Frontal cortex (tissue), 4 donors: ENCODE measurements around the gene YBX1. TPM values are rescaled to one million over a fixed set of nuclear protein-coding genes. Genes with fewer than 3 reads are reported as not detected.
"Not testable (repeated sequence)": the region's sequence is repeated elsewhere in the genome, so short reads cannot be mapped to it uniquely, and the experiment has no call there.

ENCODE experiments used
- DNase-seq, 2 donors: peaks; one replicate each; pipeline ENCODE4 v3.0.0; 2012; ENCODE audit warnings: low spot score in 2 of 2
- FAIRE-seq: peaks from 2 replicates; lab custom pipeline; 2012; peaks lifted over from hg19 to GRCh38; lab: Jason Lieb, UNC
- total RNA-seq: library from RNA; depleted of rRNA; stranded (reverse); fragments of >200 nt; gene quantifications from one replicate; pipeline ENCODE4 v1.2.3, GENCODE V29; 2014
- donor health status: control.
- donor health status: control.
- donor health status: control.

Gene YBX1
- 1,693 TPM for total RNA-seq

DNA sequence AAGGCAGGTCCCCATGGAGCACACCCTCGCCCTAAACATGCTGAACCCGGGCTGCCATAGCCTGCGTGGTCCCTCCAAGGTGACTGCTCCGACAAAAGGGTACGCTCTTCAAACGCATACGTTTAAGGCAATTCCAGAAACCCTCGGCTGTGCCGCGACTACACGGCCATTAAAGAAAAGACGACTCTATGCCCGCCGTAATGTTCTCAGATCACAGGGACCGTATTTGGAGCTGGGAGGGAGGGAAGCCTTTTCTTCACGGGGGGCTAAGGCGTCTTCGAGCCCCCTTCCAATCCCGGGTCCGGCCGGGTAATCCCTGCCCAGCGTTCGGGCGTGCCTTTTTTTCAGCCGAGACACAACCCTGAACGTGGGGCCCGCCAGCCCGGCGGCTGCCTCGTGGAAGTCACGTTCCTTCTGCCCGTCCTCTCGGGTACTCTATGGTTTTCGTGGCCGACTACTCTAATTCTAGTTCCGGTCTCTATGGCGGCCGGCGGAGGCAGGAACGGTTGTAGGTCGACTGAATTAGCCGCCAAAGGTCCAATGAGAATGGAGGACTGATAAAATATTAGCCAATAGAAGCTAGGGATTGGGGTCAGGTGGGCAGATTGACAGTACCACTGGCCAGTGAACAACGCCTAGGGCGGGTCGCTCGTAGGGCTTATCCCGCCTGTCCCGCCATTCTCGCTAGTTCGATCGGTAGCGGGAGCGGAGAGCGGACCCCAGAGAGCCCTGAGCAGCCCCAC is at the start of gene YBX1:
YBX1 (plus strand) TSS at position 678 of the 743 bp plus-strand sequence. CDS start 148 bp downstream, outside the sequence.
- FAIRE-seq (peak; percentile 63), DNase-seq (peak; percentile 92 to 93)

DNA sequence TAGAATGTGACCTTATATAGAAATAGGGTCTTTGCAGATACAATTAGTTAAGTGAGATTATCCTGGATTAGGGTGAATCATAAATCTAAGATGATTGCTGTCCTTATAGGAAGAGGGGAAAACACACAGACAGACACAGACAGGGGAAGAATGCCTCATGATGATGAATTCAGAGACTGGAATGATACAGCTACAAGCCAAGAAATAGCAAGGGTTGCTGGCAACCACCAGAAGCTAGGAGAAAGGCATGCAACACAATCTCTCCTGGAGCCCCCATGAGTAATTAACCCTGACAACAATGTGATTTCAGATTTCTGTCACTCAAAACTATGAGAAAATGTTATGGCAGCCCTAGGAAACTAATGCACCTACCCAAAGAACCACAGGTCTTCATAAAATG is 43.1 kb upstream of the YBX1 start:
- DNase-seq (no peak), FAIRE-seq (no peak)

DNA sequence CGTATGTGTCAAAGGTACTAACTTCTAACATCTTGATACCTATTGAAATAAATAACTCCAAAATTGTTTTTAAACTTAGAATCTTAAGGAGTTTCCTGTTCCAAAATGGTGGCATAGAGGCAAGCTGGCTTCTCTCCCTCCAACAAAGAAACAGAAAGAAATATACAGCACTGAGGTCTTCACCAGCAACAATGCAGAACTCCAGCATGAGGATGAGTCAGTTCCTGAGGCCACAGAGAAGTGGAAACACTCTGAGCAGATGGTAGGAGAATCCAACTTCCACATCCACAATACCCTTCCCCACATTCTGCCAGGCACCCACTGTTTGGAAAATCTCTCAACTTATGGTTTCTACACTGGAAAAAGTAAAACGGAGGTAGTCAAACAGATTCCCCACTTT is 36.2 kb upstream of the YBX1 start:
- DNase-seq: no peak
- FAIRE-seq: no peak

DNA sequence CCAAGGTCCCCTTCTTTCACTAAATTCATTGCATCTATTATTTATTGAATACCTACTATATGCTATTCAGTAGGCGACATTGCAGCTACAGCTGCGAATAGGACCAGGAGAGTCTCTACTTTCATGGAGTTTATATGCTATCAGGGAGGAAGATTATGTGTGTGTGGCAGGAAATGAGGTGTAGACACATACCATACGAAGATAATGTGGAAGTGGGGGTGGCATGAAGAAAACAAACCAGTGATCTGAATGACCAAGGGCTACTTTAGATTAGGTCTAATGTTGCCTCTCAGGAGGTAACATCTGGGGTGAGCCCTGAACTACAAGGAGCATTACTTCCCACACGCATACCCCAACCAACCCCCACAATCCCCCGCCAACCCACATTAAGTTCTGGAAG is 25.0 kb upstream of the YBX1 start:
- DNase-seq: no peak
- FAIRE-seq: no peak

DNA sequence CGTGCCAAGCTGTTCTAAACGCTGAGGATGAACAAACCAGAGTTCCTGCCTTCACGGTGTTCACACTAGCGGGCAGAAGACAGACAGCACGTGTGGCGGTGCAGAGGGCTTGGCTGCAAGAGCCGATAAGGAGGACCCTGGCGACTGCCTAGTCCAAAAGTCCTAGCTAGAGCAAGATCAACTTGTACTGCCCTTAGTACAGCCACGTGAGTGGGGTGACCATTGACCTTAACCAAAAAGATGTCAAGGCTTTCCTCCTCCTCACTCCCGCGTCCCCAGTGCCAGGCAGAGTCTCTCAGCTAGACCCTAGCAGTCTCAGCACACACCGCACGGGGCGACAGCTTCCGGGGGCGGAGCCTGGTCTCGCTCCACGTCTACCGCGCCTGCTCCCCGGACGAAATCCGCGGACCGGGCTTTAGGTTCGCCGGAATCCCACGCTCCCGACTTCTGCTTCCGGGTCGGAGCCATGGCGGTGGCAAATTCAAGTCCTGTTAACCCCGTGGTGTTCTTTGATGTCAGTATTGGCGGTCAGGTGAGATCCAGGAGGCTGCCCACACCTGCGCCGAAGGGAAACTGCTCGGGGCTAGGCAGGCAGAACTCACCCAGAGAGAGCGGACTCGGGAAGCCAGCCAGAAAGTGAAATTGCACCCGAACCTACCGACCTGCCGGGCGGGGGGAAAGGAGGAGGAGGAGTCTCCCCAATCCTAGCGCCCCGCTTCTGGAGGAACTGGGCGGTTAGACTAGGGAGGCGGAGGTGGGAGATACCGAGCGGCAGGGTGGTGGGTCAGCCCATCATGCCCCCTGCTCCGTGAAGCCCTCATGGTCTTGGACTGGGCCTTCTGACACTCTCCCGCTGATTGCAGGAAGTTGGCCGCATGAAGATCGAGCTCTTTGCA is 24.0 kb upstream of the YBX1 start, which contains the start of gene PPIH:
PPIH (plus strand) TSS at position 443 of the 896 bp plus-strand sequence; CDS start at position 467, 24 bp downstream.
- FAIRE-seq: no peak
- DNase-seq: peak; percentile 61 to 85

DNA sequence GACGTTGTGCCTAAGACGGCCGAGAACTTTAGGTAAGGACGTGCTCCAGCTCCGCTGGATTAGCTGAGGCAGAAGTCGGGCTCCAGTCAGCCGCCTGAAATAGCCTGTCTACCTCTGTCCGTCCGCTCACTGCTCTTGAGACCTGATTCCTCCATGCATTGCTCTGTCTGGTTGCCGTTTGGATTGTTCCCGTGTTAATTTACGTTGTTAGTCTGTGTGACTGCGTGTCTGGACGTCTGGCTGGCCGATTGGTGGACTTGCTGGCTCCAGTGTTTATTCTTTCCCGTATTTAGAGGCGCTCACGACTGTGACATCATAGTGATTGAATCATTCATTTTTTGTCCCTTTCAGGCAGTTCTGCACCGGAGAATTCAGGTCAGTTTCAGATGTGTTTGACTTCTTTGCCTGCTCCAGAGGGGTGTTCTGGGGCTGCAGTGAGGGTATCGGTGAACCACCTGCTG is 23.3 kb upstream of the YBX1 start:
- DNase-seq: no peak
- FAIRE-seq: no peak

DNA sequence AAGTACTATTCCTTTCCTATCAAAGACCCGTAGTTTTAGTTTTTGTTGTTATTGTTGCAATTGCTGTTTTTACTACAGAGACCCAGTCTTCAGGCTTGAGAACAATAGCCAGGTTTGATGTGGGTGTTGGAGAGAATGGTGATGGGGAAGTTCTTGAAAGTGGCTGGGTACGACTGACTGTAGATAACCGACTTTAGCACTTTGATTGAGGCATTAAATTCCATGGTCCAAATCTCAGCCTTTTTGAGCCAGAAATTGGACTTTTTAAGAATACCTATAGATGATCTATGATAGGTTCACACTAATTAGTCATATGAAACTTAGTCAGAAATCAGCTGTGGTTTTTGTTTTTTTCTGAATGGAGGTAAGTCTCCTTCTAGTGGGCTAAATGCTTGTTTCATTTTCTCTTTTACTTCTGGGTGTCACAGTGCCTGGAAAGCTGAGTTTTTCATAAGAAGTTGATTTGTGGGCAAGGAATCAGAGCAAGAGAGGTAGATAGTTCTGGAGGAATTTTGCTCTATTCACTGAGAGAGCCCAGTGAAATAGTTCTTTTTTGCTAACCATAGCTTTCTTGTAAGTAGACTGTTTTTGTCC is 21.2 kb upstream of the YBX1 start:
- DNase-seq (no peak), FAIRE-seq (no peak)

DNA sequence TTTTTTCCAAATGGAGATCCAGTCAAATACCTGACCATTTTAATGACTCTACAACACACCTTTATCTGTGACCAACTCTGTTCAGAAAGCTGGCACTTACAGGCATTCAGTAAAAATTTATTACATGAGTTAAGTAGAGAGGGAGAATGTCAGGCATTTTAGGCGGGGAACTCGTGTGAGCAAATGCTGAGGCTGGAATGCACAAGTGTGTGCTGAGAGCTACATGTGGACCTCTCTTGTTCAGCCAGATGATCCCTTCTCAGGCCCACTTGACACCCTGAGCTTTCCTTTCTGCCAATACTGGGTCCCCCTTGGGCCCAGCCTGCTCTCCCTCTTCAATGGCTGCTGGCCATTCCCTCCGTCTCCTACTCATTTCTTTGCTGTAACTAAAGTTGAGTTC is 12.3 kb upstream of the YBX1 start:
- DNase-seq (no peak), FAIRE-seq (no peak)

DNA sequence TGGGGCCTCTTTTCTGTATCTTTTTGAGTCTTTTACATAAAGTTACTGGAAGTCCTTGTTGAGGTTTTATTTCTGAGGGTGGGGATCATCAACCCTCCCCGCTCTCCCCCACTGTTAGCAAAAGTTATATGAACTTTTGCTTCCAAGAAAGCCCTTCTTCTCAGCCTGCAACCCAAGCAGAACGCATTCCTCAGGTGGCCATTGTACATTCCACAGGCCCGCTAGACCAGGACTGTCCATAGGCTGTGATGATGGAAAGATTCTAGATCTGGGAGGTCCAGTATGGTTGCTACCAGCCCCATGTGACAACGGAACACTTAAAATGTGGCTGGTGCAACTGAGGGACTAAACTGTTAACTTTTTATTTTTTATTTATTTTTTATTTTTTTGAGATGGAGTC is 11.8 kb upstream of the YBX1 start:
- DNase-seq (no peak), FAIRE-seq (no peak)

DNA sequence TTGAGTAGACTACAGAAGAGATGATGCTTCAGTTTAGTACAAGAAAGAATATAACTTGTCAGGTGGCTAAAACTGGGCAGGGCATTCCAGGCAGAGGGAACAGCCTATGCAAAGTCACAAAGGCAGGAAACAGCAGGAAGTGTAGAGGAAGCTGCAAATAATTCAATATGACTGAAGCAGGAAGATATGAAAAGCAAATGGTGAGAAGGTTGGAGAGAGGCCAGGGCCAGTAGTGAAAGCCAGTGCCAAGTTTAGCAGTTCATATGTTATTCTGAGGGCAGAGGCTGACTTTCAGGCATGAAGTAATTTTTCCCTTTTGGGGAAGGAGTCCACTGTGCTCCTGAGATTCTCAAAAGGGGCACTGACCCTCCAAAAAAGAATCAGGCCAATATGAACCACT is 8.0 kb upstream of the YBX1 start:
- no peak for FAIRE-seq

DNA sequence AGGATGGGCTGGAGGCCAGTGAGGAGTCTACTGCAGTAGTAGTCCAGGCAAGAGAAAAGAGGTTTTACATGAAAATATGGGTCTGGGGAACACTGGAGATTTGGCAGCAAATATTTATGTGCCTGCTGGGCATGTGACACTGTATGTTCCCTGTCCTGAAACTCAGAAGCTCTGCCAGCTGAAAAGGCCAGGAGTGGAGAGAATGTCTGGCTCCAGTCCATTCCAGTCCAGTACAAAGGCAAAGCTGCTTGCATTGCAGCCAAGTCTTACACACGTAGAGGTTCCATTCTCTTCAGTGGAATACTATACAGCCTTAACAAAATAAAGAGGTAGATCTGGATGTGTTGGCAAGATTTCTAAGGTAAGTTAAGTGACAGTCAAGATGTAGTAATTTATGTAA is 7.5 kb upstream of the YBX1 start:
- FAIRE-seq (no peak), DNase-seq (no peak)

More for the DNA sequence above, 8.0 kb upstream of the YBX1 start:
- no peak for DNase-seq

DNA sequence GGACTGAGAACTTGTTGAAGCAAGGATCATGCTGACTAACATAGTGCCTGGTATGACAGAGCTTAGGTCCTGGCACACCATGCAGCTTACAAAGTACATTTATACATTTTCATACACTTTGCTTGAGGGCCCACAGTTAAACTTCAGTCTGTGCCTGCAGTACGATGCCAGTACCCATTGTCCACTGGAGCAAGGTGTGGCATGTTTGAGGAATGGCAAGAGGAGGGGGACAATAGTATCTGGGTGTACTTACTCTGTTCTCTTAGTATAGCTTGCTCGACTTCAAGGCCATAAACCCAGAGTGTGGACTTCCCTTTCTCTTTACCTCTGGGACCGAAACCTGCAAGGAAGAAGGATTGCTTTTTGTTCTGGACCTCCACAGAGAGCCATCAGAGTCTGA is 6.8 kb upstream of the YBX1 start:
- FAIRE-seq (no peak), DNase-seq (no peak)

DNA sequence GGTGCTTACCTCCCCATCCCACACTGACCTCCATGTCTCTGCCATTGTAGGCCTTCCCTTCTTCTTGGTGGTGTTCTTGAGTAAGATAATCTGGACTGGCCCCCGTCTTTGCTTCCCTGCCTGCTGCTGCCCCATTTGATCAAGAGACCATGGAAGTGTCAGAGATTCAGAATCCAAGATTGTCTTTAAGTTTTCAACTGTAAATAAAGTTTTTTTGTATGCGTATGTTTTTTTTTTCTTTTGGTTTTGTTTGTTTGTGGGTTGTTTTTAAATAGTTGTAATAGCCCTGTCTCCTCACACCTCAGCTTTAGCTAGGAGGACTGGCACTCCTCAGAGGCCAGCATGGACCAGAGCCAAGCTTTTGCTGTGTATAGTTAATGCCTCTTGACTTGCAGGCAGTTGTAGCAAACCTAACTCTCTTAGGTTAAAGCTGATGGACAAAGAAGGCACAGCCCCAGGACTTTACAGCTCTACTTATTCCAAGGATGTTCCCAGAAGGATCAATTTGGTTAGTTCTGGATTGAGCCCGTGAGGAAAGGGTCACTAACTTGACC is 5.6 kb upstream of the YBX1 start:
- DNase-seq: no peak

DNA sequence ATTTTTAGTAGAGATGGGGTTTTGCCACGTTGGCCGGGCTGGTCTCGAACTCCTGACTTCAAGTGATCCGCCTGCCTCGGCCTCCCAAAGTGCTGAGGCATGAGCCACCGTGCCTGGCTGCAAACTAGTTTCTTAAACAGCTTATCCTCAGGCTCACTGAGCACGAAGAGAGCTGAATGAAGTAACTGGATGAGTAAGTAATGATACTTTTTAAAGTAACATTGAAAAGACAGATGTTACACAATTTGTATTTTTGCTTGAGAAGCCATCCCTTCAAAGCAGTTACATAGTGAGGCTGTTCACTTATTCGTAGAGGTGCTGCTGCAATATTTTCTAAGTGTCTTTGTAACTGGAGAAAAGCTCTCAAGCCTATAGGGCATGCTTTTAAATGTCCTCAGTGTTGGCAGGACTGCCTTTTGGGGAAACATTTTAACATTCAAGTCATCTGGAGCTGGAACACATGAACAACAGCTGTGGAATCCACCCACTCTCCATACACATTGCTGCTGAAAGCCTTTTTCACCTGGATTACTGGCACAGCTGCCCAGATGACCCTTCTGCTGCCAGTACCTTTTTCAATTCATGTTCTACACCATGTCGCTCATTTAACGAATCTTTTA is 2.7 kb upstream of the YBX1 start:
- FAIRE-seq: no peak
- DNase-seq: no peak

More for the DNA sequence above, 5.6 kb upstream of the YBX1 start:
- FAIRE-seq: no peak

DNA sequence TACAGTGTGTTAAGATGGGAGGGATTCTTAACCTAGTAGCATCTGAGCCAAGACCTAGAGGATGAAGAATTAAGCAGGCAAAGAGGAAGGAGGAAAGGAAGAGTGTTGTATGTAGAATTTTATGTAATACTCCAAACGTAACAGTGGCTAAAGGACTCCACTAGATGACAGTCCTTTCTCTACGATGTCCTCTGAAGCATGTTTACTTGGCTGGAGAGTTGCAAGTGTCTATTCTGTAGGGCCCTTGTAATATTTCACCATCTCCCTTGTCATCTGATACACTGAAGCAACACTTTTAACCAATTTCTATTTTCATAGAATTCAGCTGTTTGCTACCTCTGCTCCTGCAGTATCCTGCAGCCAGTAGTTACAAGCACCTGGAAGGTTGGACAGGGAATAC is 2.2 kb upstream of the YBX1 start:
- FAIRE-seq: no peak
- DNase-seq: no peak

DNA sequence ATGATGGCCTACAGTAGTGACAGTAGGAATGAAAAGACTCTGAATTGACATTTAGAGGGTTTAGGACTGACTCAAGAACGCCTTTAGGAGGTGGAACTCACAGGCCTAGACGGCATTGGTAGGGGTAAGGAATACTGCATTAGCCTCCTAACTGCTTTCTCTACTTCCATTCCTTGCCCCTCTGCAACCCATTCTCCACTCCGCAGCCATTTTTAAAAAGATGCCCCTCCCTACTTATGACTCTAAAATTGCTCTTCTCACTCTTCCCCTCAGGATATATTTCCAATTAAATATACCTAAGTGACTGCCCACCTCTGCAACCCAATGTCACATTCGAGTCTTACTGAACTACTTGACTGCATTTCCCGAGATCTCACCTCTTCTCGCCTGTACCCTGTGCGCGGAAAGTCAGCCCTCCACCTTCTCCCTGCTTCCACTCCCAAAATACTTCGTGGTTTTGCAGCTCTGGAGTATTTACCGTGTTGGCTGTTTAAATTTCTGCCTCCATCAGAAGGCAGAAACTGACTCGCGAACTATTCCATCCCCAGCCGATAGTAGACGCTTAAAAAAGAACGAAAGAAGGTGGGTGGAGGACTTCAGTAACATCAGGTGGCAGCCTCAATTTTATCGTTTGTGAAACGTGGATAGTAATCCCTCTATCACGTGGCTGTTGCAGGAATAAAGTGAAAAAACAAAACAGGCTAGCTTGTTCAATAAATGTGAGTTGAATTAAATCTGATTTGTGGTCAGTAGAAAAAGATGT is 1.1 kb upstream of the YBX1 start:
- no peak for FAIRE-seq
- DNase-seq: no peak

DNA sequence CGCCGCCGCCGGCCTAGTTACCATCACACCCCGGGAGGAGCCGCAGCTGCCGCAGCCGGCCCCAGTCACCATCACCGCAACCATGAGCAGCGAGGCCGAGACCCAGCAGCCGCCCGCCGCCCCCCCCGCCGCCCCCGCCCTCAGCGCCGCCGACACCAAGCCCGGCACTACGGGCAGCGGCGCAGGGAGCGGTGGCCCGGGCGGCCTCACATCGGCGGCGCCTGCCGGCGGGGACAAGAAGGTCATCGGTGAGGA is 193 bp downstream of the YBX1 start:
- not testable (repeated sequence) for DNase-seq, FAIRE-seq

DNA sequence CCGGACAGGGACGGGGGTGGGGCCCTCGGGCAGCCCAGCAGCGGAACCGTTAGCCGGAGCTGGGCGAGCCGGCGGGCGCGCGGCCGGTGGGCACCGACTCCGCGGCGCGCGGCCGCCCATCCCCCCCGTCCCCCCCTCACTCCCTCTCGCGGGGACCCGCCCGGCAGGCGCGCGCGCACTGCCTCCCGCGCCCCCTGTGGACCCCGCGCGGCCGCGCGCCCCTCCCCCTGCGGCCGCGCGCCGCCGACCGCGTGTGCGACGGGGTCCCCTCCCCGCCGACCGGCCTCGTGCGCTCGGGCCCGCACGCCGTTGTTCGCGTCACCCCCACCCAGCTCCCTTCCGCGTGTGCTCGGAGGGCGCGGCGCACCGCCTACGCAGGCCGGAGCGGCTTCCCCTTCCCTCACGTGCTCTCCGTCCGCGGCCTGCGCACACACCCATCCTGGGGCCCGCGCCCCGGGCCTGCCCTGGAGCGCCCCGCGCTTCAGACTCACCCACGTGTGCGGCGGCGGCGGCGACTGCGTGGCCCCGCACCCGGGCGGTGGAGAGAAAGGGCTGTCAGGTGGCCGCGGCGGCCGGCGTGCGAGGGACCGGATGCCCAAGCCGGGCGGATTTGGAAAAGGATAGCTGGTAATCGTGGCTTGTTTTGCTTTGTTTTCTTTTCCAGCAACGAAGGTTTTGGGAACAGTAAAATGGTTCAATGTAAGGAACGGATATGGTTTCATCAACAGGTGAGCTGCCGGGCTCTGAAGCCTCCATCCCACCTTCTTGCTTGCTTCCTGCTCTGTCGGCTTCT is 717 bp downstream of the YBX1 start:
- FAIRE-seq: no peak

DNA sequence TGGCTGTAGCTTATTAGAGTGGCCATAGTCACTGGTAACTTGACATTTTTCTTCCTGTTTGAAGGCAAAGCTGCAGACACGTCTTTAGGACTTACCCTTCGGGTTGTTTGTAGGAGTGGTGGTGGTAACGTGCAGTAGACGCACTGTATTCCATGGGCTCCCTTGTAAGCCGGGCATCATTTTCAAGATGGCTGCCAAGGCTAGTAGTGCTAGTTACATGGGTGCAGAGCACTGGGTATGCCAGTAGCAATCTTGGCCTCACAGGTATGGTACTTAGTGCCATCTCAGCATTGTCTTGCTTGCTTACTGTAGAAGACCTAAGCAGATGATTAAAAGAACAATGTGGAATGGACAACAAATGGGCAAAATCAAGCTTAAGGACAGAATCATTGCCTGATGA is 1.9 kb downstream of the YBX1 start:
- FAIRE-seq: no peak
- no peak for DNase-seq

More for the DNA sequence above, 717 bp downstream of the YBX1 start:
- DNase-seq: peak; percentile 71 to 78
